NCI-H460 (cell line): ENCODE measurements around the gene NOX1. TPM values are rescaled to one million over a fixed set of nuclear protein-coding genes. Genes with fewer than 3 reads are reported as not detected.
A peak's percentile ranks its signal among the peaks of the same experiment; 100 is the strongest.
"Not testable (repeated sequence)": the region's sequence is repeated elsewhere in the genome, so short reads cannot be mapped to it uniquely, and the experiment has no call there.

Experiments
- DNase-seq: peaks from one replicate; pipeline ENCODE4 v3.0.0-alpha.2; 2016; ENCODE audit warnings: low read depth; ENCODE audit errors: extremely low read depth
- small RNA-seq, 2 experiments: library from RNA; depleted of rRNA; stranded (forward); fragments of <200 nt; gene quantifications; one replicate each; pipeline ENCODE3, GENCODE V24; 2014
- total RNA-seq: library from RNA; depleted of rRNA; stranded (reverse); fragments of >200 nt; shearing (Covaris generic); gene quantifications from 2 replicates; pipeline ENCODE4 v1.2.3, GENCODE V29; 2014; rRNA removed

Gene NOX1
- total RNA-seq, 1 experiment from 2014 or later, result 1.4 TPM

DNA sequence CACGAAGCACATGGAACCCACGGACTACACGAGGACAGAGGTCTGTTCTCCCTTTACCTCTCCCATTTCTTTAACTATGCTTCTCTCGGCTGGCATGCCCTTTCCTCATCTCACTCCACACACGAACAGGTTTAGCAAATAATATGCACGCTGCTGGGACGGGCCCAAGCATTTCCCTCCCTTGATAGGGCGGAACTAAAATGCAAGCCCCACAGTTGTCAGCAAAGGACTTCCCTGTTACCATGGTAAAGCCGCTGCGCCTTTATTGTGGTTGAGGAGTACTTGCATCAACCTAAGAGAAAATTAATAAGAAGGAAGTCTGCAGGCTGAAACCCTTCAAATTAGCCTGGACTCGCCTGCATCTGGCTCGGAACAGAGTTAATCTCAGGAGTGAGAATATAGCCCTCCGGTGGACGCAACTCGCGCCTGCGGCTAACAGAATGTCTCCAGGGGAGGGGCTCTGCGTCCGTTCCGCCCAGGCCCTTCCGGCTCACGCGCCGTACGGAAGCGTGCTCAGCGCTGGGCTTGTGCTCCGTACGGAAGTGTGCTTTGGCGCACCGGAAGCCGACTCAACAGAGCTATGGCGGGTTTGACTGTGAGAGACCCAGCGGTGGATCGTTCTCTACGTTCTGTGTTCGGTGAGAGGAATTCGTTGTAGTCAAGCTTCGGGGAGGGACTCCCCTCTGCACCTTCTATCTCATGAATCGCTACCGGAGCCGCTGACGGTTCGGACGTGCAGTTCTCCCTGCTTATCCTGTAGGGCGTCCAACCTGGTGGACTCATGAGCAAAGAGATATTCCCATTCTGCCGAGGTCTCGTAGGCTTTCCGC is 54.1 kb downstream of the NOX1 start, which contains the start of gene CSTF2:
TSS of gene CSTF2 (plus strand) at position 555 of the 830 bp plus-strand sequence. CDS start at position 581, 26 bp downstream.
- DNase-seq, result peak; percentile 83

GRCh38 chrX:100819534-100819836 is 54.7 kb downstream of the NOX1 start:
- DNase-seq, result no peak

GRCh38 chrX:100817340-100817739 is 56.8 kb downstream of the NOX1 start:
- no peak for DNase-seq

GRCh38 chrX:100812216-100813158 is 61.7 kb downstream of the NOX1 start:
- DNase-seq, result no peak

DNA sequence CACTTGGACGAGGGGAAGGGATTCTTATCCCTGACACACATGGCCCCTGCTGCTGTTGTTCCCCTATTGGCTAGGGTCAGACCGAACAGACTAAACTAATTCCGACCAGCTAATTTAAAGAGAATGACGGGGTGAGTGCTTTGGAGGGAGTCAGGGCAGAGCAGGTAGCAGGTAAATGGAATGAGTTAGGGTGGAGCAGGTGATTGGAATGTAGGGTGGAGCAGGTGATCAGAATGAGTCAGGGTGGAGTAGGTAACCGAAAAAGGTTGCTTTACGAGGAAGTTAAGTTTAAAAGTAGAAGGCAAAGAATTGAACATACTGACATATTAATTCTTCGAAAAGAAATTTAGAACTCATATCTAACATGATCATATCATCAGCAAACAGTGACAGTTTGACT is 65.9 kb downstream of the NOX1 start:
- DNase-seq, result not testable (repeated sequence)

- no peak for DNase-seq
These were observed 69.4 kb downstream of the NOX1 start for GRCh38 chrX:100804780-100805179.

GRCh38 chrX:100802843-100803242 is 71.3 kb downstream of the NOX1 start:
- DNase-seq, result no peak

DNA sequence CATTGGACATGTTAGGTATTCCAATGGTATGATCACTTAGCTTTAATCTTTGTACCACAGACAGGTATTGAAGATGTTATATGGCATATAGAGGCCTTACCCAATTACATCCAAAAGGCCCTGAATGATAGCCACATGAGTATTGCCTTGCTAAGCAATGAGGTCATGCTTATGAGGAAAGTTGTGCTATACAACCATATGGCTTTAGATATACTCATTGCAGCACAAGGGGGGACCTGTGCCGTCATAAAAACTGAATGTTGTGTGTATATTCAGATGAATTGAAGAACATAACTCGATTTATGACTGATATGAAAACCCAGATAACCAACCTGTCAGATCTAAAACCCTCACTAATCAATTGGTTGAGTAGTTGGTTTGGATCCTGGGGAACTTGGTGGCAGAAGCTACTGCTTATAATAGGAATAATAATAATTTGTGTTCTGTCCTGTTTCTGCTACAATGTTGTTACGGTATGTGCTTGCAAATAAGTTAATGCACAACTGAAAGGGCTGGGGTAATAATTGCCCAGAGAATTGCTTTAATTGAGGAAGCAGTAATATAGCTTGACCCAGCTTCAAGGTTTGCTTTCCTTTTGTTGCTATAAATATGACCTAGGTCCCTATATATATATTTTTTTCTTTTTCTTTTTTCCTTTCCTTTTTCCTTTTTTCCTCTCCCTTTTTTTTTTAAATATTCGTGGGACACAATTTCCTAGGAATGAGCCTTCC is 75.5 kb downstream of the NOX1 start:
- DNase-seq, result no peak

DNA sequence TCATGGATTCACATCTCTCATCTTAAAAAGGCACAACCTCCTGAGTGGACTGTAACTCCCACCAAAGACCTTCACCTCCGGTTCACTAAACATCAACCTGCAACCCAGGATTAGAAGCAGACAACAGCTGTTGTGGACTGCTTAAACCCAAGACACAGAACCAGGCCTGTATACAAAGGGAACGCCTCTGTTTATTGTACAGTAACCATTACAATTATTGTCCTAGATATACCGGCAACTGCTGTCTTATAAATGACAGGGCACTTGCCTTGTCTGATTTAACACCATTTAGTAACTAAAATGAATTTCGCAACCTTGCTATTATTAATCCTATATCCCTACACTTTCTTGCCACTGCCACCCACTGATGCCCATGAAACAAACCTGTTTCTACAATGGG is 76.8 kb downstream of the NOX1 start:
- DNase-seq, result no peak

- not testable (repeated sequence) for DNase-seq
These were observed 77.8 kb downstream of the NOX1 start for GRCh38 chrX:100796371-100796770.

Small RNA genes within 50 kb of the gene (small RNA-seq; reads per million reads assigned to genes)
- gene RF00411, result 0.04 to 0.47 reads per million in 2 experiments

Other genes starting within 250 kb of the NOX1 start
- gene TSPAN6, start 237.6 kb downstream of the NOX1 start, total RNA-seq, result 35.3 and 40.8 TPM in 2 replicates
- gene SRPX2, start 230.2 kb downstream of the NOX1 start, total RNA-seq, result 34.8 and 39.8 TPM in 2 replicates
- gene SYTL4, start 142.2 kb downstream of the NOX1 start, total RNA-seq, result 7.4 and 9.7 TPM in 2 replicates
- 60.9 and 77.2 TPM in 2 replicates for gene CSTF2, start 54.0 kb downstream of the NOX1 start, total RNA-seq
- 2.6 and 3.0 TPM in 2 replicates for gene XKRX, start 54.6 kb upstream of the NOX1 start, total RNA-seq
- gene ARL13A, start 95.3 kb upstream of the NOX1 start, total RNA-seq, result not detected in 2 replicates
- 103 and 107 TPM in 2 replicates for gene TRMT2B, start 177.8 kb upstream of the NOX1 start, total RNA-seq
- 0.69 and 0.74 TPM in 2 replicates for gene TMEM35A, start 204.5 kb upstream of the NOX1 start, total RNA-seq
- gene CENPI, start 223.8 kb upstream of the NOX1 start, total RNA-seq, result 26.5 and 26.9 TPM in 2 replicates